ENCODE measurements around the gene FIBCD1.

FIBCD1 gene

GRCh38 chr9:130872912-130873503, 66.0 kb downstream of the FIBCD1 start:
- no peak for DNase-seq

GRCh38 chr9:130872508-130872907, 66.5 kb downstream of the FIBCD1 start:
- no peak for DNase-seq

GRCh38 chr9:130872093-130872492, 67.0 kb downstream of the FIBCD1 start:
- DNase-seq: no peak

- no peak for DNase-seq
These were observed 67.5 kb downstream of the FIBCD1 start for GRCh38 chr9:130871395-130872062.

GRCh38 chr9:130870491-130871381, 68.3 kb downstream of the FIBCD1 start:
- DNase-seq: no peak

GRCh38 chr9:130869250-130869649, 69.8 kb downstream of the FIBCD1 start:
- DNase-seq: no peak

GRCh38 chr9:130868230-130868629, 70.8 kb downstream of the FIBCD1 start:
- no peak for DNase-seq

- DNase-seq: no peak
These were observed 71.5 kb downstream of the FIBCD1 start for GRCh38 chr9:130867556-130867955.

GRCh38 chr9:130866474-130866965, 72.5 kb downstream of the FIBCD1 start:
- DNase-seq: peak; percentile 76

GRCh38 chr9:130865921-130866320, 73.1 kb downstream of the FIBCD1 start:
- DNase-seq: no peak

- DNase-seq: no peak
These were observed 74.5 kb downstream of the FIBCD1 start for GRCh38 chr9:130864541-130864940.

- DNase-seq: no peak
These were observed 76.3 kb downstream of the FIBCD1 start for GRCh38 chr9:130862747-130863146.

- no peak for DNase-seq
These were observed 76.8 kb downstream of the FIBCD1 start for GRCh38 chr9:130862217-130862616.

- no peak for DNase-seq
These were observed 77.5 kb downstream of the FIBCD1 start for GRCh38 chr9:130861372-130862180.

GRCh38 chr9:130860458-130861316, 78.4 kb downstream of the FIBCD1 start:
- DNase-seq: peak; percentile 86

- DNase-seq: no peak
These were observed 80.0 kb downstream of the FIBCD1 start for GRCh38 chr9:130858739-130859705.

- peak; percentile 62 for DNase-seq
These were observed 80.9 kb downstream of the FIBCD1 start for GRCh38 chr9:130857864-130858738.

GRCh38 chr9:130856474-130856873, 82.6 kb downstream of the FIBCD1 start:
- no peak for DNase-seq

- DNase-seq: no peak
These were observed 84.2 kb downstream of the FIBCD1 start for GRCh38 chr9:130854835-130855234.
